ENCODE data around the gene SERPINA5. TPM values are rescaled to one million over a fixed set of nuclear protein-coding genes. Genes with fewer than 3 reads are reported as not detected.
A peak's percentile ranks its signal among the peaks of the same experiment; 100 is the strongest.

Gene SERPINA5
- total and polyA plus RNA-seq, 2 of the 13 experiments (the other 11 are each of a cell fraction or from before 2014, with no cell fraction given), result 449 to 498 TPM

DNA sequence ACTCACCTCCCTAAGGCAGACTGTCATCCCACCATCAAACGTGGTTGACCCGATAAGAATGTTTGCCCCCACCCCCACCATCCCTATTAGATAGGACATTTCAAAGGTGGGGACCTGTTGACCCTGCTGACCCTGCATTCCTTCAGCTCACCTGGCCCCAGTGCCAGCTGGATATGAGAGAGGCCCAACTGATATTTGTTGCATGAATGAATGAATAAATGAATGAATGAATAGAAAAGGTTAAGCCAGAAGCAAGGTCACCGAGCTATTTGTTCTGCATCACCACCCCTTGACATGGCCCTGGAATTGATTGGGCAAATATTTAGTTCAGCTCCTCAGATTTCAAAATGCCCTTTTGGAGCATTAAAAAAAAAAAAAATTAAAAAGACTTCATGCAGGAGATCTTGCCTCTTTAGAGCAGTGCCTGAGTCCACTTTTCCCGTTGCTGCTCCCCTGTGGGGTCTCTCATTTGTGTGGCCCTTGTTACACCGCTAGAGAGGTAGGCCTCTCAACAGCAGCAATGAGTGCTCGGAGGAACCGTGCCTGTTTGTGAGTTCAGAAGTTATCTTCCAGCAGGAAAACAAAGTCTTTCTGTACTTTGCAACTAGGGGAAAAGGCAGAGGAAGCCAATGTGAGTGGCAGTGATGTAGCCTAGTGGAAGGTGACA, 8.5 kb upstream of the SERPINA5 start (continued):
- TF ChIP-seq, protein P1, sequence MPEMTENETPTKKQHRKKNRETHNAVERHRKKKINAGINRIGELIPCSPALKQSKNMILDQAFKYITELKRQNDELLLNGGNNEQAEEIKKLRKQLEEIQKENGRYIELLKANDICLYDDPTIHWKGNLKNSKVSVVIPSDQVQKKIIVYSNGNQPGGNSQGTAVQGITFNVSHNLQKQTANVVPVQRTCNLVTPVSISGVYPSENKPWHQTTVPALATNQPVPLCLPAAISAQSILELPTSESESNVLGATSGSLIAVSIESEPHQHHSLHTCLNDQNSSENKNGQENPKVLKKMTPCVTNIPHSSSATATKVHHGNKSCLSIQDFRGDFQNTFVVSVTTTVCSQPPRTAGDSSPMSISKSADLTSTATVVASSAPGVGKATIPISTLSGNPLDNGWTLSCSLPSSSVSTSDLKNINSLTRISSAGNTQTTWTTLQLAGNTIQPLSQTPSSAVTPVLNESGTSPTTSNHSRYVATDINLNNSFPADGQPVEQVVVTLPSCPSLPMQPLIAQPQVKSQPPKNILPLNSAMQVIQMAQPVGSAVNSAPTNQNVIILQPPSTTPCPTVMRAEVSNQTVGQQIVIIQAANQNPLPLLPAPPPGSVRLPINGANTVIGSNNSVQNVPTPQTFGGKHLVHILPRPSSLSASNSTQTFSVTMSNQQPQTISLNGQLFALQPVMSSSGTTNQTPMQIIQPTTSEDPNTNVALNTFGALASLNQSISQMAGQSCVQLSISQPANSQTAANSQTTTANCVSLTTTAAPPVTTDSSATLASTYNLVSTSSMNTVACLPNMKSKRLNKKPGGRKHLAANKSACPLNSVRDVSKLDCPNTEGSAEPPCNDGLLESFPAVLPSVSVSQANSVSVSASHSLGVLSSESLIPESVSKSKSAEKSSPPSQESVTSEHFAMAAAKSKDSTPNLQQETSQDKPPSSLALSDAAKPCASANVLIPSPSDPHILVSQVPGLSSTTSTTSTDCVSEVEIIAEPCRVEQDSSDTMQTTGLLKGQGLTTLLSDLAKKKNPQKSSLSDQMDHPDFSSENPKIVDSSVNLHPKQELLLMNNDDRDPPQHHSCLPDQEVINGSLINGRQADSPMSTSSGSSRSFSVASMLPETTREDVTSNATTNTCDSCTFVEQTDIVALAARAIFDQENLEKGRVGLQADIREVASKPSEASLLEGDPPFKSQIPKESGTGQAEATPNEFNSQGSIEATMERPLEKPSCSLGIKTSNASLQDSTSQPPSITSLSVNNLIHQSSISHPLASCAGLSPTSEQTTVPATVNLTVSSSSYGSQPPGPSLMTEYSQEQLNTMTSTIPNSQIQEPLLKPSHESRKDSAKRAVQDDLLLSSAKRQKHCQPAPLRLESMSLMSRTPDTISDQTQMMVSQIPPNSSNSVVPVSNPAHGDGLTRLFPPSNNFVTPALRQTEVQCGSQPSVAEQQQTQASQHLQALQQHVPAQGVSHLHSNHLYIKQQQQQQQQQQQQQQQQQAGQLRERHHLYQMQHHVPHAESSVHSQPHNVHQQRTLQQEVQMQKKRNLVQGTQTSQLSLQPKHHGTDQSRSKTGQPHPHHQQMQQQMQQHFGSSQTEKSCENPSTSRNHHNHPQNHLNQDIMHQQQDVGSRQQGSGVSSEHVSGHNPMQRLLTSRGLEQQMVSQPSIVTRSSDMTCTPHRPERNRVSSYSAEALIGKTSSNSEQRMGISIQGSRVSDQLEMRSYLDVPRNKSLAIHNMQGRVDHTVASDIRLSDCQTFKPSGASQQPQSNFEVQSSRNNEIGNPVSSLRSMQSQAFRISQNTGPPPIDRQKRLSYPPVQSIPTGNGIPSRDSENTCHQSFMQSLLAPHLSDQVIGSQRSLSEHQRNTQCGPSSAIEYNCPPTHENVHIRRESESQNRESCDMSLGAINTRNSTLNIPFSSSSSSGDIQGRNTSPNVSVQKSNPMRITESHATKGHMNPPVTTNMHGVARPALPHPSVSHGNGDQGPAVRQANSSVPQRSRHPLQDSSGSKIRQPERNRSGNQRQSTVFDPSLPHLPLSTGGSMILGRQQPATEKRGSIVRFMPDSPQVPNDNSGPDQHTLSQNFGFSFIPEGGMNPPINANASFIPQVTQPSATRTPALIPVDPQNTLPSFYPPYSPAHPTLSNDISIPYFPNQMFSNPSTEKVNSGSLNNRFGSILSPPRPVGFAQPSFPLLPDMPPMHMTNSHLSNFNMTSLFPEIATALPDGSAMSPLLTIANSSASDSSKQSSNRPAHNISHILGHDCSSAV (CRISPR knock-in tag; IDR thresholded peaks at IDR 0.05; ENCODE audit: borderline replicate concordance), result no peak
- TF ChIP-seq KDM4B (CRISPR knock-in tag; IDR thresholded peaks at IDR 0.05) (no peak), RNF2 (conservative IDR thresholded peaks at IDR 0.05; ENCODE audit: low read depth) (no peak), NPAS2 (CRISPR knock-in tag; IDR thresholded peaks at IDR 0.05; ENCODE audit: borderline replicate concordance) (no peak), ZFP62 (CRISPR knock-in tag; IDR thresholded peaks at IDR 0.05) (no peak), RELA (CRISPR knock-in tag; IDR thresholded peaks at IDR 0.05) (no peak), MXD4 (CRISPR knock-in tag; IDR thresholded peaks at IDR 0.05) (no peak), KMT2A (CRISPR knock-in tag; IDR thresholded peaks at IDR 0.05) (no peak), HNRNPL (IDR thresholded peaks at IDR 0.05; ENCODE audit: low read depth, low read length) (no peak), ZNF24 (IDR thresholded peaks at IDR 0.05) (peak; percentile 97), CREM (IDR thresholded peaks at IDR 0.05) (peak; percentile 88), CREM (CRISPR knock-in tag; IDR thresholded peaks at IDR 0.05) (no peak), ZNF775 (CRISPR knock-in tag; IDR thresholded peaks at IDR 0.05; ENCODE audit: borderline replicate concordance) (no peak), CBX5 (CRISPR knock-in tag; IDR thresholded peaks at IDR 0.05; ENCODE audit: borderline replicate concordance) (no peak), ZNF577 (CRISPR knock-in tag; IDR thresholded peaks at IDR 0.05; ENCODE audit: borderline replicate concordance, low read depth) (no peak), ZSCAN21 (CRISPR knock-in tag; IDR thresholded peaks at IDR 0.05; ENCODE audit: borderline replicate concordance) (0 out of 2 replicates have a peak, but pooled peaks have one; percentile 55), SMYD3 (CRISPR knock-in tag; IDR thresholded peaks at IDR 0.05) (no peak), ZNF34 (CRISPR knock-in tag; IDR thresholded peaks at IDR 0.05; ENCODE audit: borderline replicate concordance) (no peak), ZNF879 (CRISPR knock-in tag; IDR thresholded peaks at IDR 0.05) (no peak), GZF1 (CRISPR knock-in tag; IDR thresholded peaks at IDR 0.05) (no peak), ZNF644 (CRISPR knock-in tag; IDR thresholded peaks at IDR 0.05; ENCODE audit: low read depth) (0 out of 2 replicates have a peak, but pooled peaks have one; percentile 50), PITX1 (CRISPR knock-in tag; IDR thresholded peaks at IDR 0.05) (peak; percentile 98), MLLT10 (CRISPR knock-in tag; IDR thresholded peaks at IDR 0.05) (no peak), DMAP1 (CRISPR knock-in tag; IDR thresholded peaks at IDR 0.05) (peak; percentile 17; the same call in 1 of the 2 replicates)
- TF ChIP-seq, protein P2, sequence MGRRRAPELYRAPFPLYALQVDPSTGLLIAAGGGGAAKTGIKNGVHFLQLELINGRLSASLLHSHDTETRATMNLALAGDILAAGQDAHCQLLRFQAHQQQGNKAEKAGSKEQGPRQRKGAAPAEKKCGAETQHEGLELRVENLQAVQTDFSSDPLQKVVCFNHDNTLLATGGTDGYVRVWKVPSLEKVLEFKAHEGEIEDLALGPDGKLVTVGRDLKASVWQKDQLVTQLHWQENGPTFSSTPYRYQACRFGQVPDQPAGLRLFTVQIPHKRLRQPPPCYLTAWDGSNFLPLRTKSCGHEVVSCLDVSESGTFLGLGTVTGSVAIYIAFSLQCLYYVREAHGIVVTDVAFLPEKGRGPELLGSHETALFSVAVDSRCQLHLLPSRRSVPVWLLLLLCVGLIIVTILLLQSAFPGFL (CRISPR knock-in tag; IDR thresholded peaks at IDR 0.05), result no peak
